GM18858 (cell line): ENCODE measurements around the gene GPC1.

ENCODE experiments used
- ATAC-seq: cut with Tn5 transposase; IDR thresholded peaks from one replicate; pipeline ENCODE4 v1.9.1; 2021; ENCODE audit not compliant: unreplicated experiment

GPC1 gene

GRCh38 chr2:240430595-240430994 is 4.9 kb upstream of the GPC1 start:
- ATAC-seq = no peak

GRCh38 chr2:240431271-240431660 is 4.2 kb upstream of the GPC1 start:
- ATAC-seq = no peak

GRCh38 chr2:240431661-240432424 is 3.6 kb upstream of the GPC1 start:
- no peak for ATAC-seq

- no peak for ATAC-seq
Measured at GRCh38 chr2:240432430-240432819, 3.0 kb upstream of the GPC1 start.

- no peak for ATAC-seq
Measured at GRCh38 chr2:240432820-240433801, 2.4 kb upstream of the GPC1 start.

GRCh38 chr2:240433973-240434727 is 1.3 kb upstream of the GPC1 start:
- no peak for ATAC-seq

- no peak for ATAC-seq
Measured at GRCh38 chr2:240434728-240435456, 571 bp upstream of the GPC1 start.

GRCh38 chr2:240435948-240436682 is 652 bp downstream of the GPC1 start:
- ATAC-seq = no peak

- no peak for ATAC-seq
Measured at GRCh38 chr2:240436683-240437550, 1.5 kb downstream of the GPC1 start.

- no peak for ATAC-seq
Measured at GRCh38 chr2:240437551-240437860, 2.0 kb downstream of the GPC1 start.

GRCh38 chr2:240437861-240438809 is 2.7 kb downstream of the GPC1 start:
- ATAC-seq = no peak

- no peak for ATAC-seq
Measured at GRCh38 chr2:240438810-240439697, 3.6 kb downstream of the GPC1 start.

GRCh38 chr2:240439698-240440151 is 4.3 kb downstream of the GPC1 start:
- no peak for ATAC-seq

GRCh38 chr2:240440251-240440650 is 4.8 kb downstream of the GPC1 start:
- no peak for ATAC-seq

GRCh38 chr2:240440704-240441320 is 5.3 kb downstream of the GPC1 start:
- no peak for ATAC-seq

GRCh38 chr2:240441326-240441992 is 6.0 kb downstream of the GPC1 start:
- ATAC-seq = no peak
